Stimulated activated CD8-positive, alpha-beta memory T cell treated with anti-CD3 and anti-CD28 coated beads, Interleukin-7, amount 100 ng/mL, for 24 hours (primary cell): ENCODE measurements around the gene BRD3OS.

Source experiments
- DNase-seq: peaks from one replicate; pipeline ENCODE4 v3.0.0-alpha.2; 2020; ENCODE audit warnings: low read depth

The BRD3OS gene

GRCh38 chr9:134034215-134035040 is 9.1 kb downstream of the BRD3OS start:
- no peak for DNase-seq

- DNase-seq = no peak
These were observed 10.1 kb downstream of the BRD3OS start for GRCh38 chr9:134035041-134036039.

- DNase-seq = no peak
These were observed 10.8 kb downstream of the BRD3OS start for GRCh38 chr9:134036130-134036529.

- no peak for DNase-seq
These were observed 12.4 kb downstream of the BRD3OS start for GRCh38 chr9:134037641-134038040.

- no peak for DNase-seq
These were observed 14.3 kb downstream of the BRD3OS start for GRCh38 chr9:134039386-134040175.

GRCh38 chr9:134040176-134040565 is 14.9 kb downstream of the BRD3OS start:
- DNase-seq = no peak

GRCh38 chr9:134040781-134041648 is 15.7 kb downstream of the BRD3OS start:
- no peak for DNase-seq

GRCh38 chr9:134041649-134041962 is 16.3 kb downstream of the BRD3OS start:
- no peak for DNase-seq

GRCh38 chr9:134043531-134043988 is 18.3 kb downstream of the BRD3OS start:
- no peak for DNase-seq

GRCh38 chr9:134044944-134045343 is 19.7 kb downstream of the BRD3OS start:
- no peak for DNase-seq

- DNase-seq = no peak
These were observed 20.7 kb downstream of the BRD3OS start for GRCh38 chr9:134045841-134046544.

GRCh38 chr9:134046894-134047681 is 21.8 kb downstream of the BRD3OS start:
- DNase-seq = no peak

- DNase-seq = no peak
These were observed 22.7 kb downstream of the BRD3OS start for GRCh38 chr9:134047868-134048581.

GRCh38 chr9:134048582-134048968 is 23.3 kb downstream of the BRD3OS start:
- DNase-seq = no peak

- DNase-seq = no peak
These were observed 24.0 kb downstream of the BRD3OS start for GRCh38 chr9:134049236-134049635.

GRCh38 chr9:134049772-134050588 is 24.7 kb downstream of the BRD3OS start:
- no peak for DNase-seq

GRCh38 chr9:134050726-134051125 is 25.4 kb downstream of the BRD3OS start:
- no peak for DNase-seq

GRCh38 chr9:134051319-134051718 is 26.0 kb downstream of the BRD3OS start:
- DNase-seq = no peak
